Testis (tissue), 3 donors: Measurements from ENCODE around the gene PRSS33. TPM values are rescaled to one million over a fixed set of nuclear protein-coding genes. Genes with fewer than 3 reads are reported as not detected.

ENCODE experiments used
- DNase-seq: peaks from one replicate; pipeline ENCODE4 v3.0.0-alpha.2; 2019
- H3K27ac ChIP-seq, 2 donors: fragments of 200-600 bp; sonication (generic); one replicate each; pipeline ENCODE4 v1.5.1; 2019
- H3K27me3 ChIP-seq: fragments of 200-600 bp; sonication (generic); one replicate; pipeline ENCODE4 v1.5.1; 2019
- H3K36me3 ChIP-seq: fragments of 200-600 bp; sonication (generic); one replicate; pipeline ENCODE4 v1.5.1; 2017; ENCODE audit warnings: low read depth; ENCODE audit errors: missing control alignments
- H3K4me1 ChIP-seq: fragments of 200-600 bp; sonication (generic); one replicate; pipeline ENCODE4 v1.5.1; 2019
- H3K4me3 ChIP-seq, 2 donors: fragments of 200-600 bp; sonication (generic); one replicate each; pipeline ENCODE4 v1.5.1; 2017 to 2019
- H3K9me3 ChIP-seq: fragments of 200-600 bp; sonication (generic); one replicate; pipeline ENCODE4 v1.5.1; 2017
- POLR2A ChIP-seq: fragments of 450-650 bp; IDR thresholded peaks from one replicate; pipeline ENCODE4 v1.6.1; 2017; ENCODE audit warnings: antibody characterized with exemption, mild to moderate bottlenecking, moderate library complexity
- WGBS, 2 donors: methylation state at CpG; one replicate each; pipeline ENCODE4 v1.1.5; 2018; 5-methylcytosine and 5-hydroxymethylcytosine counted together
- intact Hi-C: fragments of 100-400 bp; cut with DNase I; formaldehyde crosslinking; loops from one replicate; pipeline ENCODE4 v1.15.1; 2023; ENCODE audit warnings: low total_unique reads
- polyA plus RNA-seq: library from polyadenylated mRNA; stranded (reverse); fragments of 350-450 nt; fragmentation: Illumina TruSeq; extraction: RNeasy Lipid Tissue Mini Kit (QIAGEN cat#74804); gene quantifications from one replicate; pipeline ENCODE4 v1.2.3, GENCODE V29; 2014; ENCODE audit warnings: low read depth, low replicate concordance; ENCODE audit not compliant: insufficient read depth
- total RNA-seq, 2 donors: library from RNA; depleted of rRNA; stranded (reverse); fragments of >200 nt; gene quantifications; one replicate each; pipeline ENCODE4 v1.2.3, GENCODE V29; 2016
- TF ChIP-seq, protein P1 (sequence below), 3 experiments: fragments of 450-650 bp in 2 of 3; fragments of 200-600 bp in 1 of 3; sonication (generic) in 1 of 3; IDR thresholded peaks; one replicate each; pipeline ENCODE4 v1.5.1; 2016 to 2019; ENCODE audit warnings: antibody characterized with exemption in 3 of 3, mild to moderate bottlenecking in 2 of 3, moderate library complexity in 1 of 3

PRSS33 gene
- total and polyA plus RNA-seq, 3 donors from 2014 or later = 0.93 to 4.4 TPM; not detected in 1

DNA sequence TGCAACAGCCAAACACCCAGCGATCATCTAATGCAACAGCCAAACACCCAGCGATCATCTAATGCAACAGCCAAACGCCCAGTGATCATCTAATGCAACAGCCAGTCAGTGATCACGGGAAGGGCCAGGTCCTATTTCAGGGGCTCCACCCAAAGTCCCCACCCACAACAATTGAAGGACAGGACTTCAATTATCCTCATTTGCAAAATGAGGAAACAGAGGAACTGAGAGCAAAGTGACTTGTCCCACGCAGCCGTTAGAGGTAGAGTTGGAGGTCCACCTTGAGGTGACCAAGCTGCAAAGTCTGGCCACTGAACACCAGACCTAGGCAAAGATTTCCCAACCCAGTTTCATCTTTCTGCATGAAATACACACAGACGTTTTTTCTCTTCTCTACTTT is 46.4 kb upstream of the PRSS33 start:
- no peak for DNase-seq
- Histone ChIP-seq H3K9me3 (no peaks in the 10 kb centered on the region), H3K36me3 (no peaks in the 10 kb centered on the region), H3K27me3 (no peaks in the 10 kb centered on the region), H3K27ac (no peak overlapping the region), H3K4me3 (no peak overlapping the region), H3K4me1 (no peaks in the 10 kb centered on the region)
- TF ChIP-seq POLR2A = no peak
- TF ChIP-seq, protein P1, sequence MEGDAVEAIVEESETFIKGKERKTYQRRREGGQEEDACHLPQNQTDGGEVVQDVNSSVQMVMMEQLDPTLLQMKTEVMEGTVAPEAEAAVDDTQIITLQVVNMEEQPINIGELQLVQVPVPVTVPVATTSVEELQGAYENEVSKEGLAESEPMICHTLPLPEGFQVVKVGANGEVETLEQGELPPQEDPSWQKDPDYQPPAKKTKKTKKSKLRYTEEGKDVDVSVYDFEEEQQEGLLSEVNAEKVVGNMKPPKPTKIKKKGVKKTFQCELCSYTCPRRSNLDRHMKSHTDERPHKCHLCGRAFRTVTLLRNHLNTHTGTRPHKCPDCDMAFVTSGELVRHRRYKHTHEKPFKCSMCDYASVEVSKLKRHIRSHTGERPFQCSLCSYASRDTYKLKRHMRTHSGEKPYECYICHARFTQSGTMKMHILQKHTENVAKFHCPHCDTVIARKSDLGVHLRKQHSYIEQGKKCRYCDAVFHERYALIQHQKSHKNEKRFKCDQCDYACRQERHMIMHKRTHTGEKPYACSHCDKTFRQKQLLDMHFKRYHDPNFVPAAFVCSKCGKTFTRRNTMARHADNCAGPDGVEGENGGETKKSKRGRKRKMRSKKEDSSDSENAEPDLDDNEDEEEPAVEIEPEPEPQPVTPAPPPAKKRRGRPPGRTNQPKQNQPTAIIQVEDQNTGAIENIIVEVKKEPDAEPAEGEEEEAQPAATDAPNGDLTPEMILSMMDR (IDR thresholded peaks at IDR 0.05) = no peak
- intact Hi-C loops = no loop called here
- whole genome bisulfite sequencing, 2 donors = 81 to 85% methylated on average over 5 to 7 of the region's 7 CpGs

DNA sequence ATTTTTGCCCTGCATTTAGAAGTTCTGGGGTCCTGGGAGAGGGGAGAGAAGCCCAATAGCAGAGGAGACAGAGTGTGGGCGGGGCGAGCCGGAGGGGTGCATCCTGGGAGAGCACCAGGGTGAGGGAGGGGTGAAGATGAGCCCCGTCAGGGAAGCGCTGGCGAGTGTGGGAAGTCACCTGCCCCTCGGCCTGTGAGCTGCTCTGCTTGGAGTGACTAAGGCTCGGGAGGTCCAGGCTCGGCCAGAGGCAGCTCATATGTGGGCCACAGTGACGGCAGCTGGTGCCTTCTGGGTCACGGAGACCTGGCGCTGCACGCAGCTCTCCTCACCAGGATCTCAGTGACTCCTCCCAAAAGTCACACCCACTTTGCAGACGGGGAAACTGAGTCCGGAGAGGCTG is 43.8 kb upstream of the PRSS33 start:
- Histone ChIP-seq H3K27me3 (no peaks in the 10 kb centered on the region), H3K36me3 (no peaks in the 10 kb centered on the region), H3K9me3 (no peaks in the 10 kb centered on the region), H3K4me1 (no peaks in the 10 kb centered on the region), H3K4me3 (no peak overlapping the region), H3K27ac (no peak overlapping the region)
- intact Hi-C loops = no loop called here
- no peak for DNase-seq
- TF ChIP-seq POLR2A = no peak
- TF ChIP-seq, protein P1 (IDR thresholded peaks at IDR 0.05) = no peak
- WGBS, 2 donors = 86 to 88% methylated on average over 14 to 15 of the region's 15 CpGs

DNA sequence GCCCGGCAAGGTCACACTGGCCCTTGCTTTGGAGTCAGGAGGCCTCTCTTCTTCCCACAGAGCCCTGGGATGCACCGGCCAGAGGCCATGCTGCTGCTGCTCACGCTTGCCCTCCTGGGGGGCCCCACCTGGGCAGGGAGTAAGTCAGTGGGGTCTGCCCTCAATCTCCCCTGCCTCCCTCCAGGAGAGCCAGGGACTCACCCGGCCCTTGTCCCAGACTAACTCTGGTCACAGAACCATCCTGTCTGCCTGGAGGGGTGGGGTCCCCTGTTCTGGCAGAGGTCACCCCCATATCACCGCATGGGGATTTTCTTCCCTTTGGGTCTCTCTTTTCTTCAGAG is 43.0 kb upstream of the PRSS33 start:
- DNase-seq = no peak
- no peaks in the 10 kb centered on the region for H3K36me3 ChIP-seq
- no peaks in the 10 kb centered on the region for H3K4me1 ChIP-seq
- H3K4me3 ChIP-seq = no peak overlapping the region
- TF ChIP-seq, protein P1 (IDR thresholded peaks at IDR 0.05) = no peak
- no peaks in the 10 kb centered on the region for H3K27me3 ChIP-seq
- H3K9me3 ChIP-seq = no peaks in the 10 kb centered on the region
- WGBS, 2 donors = 74 to 75% methylated on average over 4 to 5 of the region's 5 CpGs
- intact Hi-C loops = no loop called here
- H3K27ac ChIP-seq = no peak overlapping the region

DNA sequence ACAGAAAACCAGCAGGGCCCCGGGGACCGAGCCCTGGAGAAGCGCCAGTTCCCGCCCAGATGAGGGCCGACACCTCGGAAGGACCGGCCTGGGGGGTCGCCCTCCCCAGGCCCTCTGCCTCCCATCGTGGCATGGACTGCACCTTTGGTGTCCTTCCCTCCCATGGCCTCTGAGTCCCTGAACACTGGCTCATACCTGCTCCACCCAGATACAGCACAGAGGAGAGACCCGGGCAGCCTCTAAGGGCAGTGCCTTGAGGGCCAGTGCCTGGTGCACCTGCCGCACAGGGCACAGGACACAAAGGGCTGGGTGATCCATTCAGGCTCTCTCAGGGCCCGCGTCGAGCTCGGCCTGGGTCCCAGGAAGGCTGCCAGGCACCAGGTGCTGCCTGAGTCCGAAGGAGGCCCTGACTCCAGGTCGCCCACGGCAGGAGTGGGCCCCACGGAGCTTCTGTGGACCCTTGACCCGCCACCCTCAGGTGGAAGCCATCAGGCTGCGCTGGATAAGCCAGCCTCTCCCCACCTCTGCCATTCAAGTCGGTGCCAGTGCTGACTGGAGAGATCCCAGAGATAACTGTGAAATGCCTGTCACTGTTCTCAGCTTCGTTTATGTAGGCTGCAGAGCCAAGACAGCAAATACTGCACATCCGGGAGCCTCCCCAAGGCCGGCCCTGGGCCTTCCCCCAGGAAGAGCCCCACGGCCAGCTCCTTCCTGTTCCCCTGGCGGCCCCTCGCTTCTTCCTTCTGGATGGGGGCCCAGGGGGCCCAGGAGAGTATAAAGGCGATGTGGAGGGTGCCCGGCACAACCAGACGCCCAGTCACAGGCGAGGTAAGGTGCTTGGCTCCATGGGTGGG is 42.4 kb upstream of the PRSS33 start, which contains the start of gene ZG16B:
Gene ZG16B (plus strand): TSS at position 803 of the 854 bp plus-strand sequence. CDS start 139 bp downstream, outside the sequence.
- Histone ChIP-seq H3K9me3 (no peaks in the 10 kb centered on the region), H3K4me3 (no peak within 1 kb of the TSS), H3K27ac (no peak within 1 kb of the TSS), H3K36me3 (no peaks in the 10 kb centered on the region), H3K4me1 (no peaks in the 10 kb centered on the region), H3K27me3 (no peaks in the 10 kb centered on the region)
- WGBS, 2 donors = 73 to 76% methylated on average over 14 to 27 of the region's 32 CpGs
- intact Hi-C loops = no loop called here
- no peak for DNase-seq
- TF ChIP-seq, protein P1 (IDR thresholded peaks at IDR 0.05) = no peak
- TF ChIP-seq POLR2A = no peak
